A549 (cell line): ENCODE measurements around the gene TEX29. TPM values are rescaled to one million over a fixed set of nuclear protein-coding genes. Genes with fewer than 3 reads are reported as not detected.

Experiments
- ATAC-seq, 2 experiments: fragments of 200-7000 bp in 1 of 2; fragments of >200 bp in 1 of 2; cut with Nextera tagmentation in 1 of 2; cut with Tn5 transposase in 1 of 2; 3 replicates each; pipeline versions ENCODE4 v1.8.0 to v1.9.1; 2018 to 2020; ENCODE audit warnings: mild to moderate bottlenecking in 1 of 2, moderate library complexity in 1 of 2
- CTCF ChIA-PET: fragments of 300-600 bp; sonication (Branson Sonifier 250); formaldehyde crosslinking; extraction: SDS; loops from one replicate; lab custom pipeline; 2021; ENCODE audit warnings: antibody characterized with exemption, inconsistent platforms; lab: Yijun Ruan, JAX
- POLR2A ChIA-PET: fragments of 350-600 bp; formaldehyde crosslinking; extraction: SDS; loops from one replicate; lab custom pipeline; 2021; ENCODE audit warnings: antibody characterized with exemption, inconsistent platforms; lab: Yijun Ruan, JAX
- DNase-seq, 2 experiments: peaks; one replicate each; pipeline versions ENCODE4 v3.0.0 to v3.0.0-alpha.2; 2011 to 2016; ENCODE audit warnings: low read depth in 1 of 2, low spot score in 1 of 2
- FAIRE-seq: peaks from 2 replicates; lab custom pipeline; 2011; peaks lifted over from hg19 to GRCh38; lab: Jason Lieb, UNC
- H3K27ac ChIP-seq, 2 experiments: fragments of >200 bp; sonication (Bioruptor Twin); formaldehyde crosslinking; 3 replicates each; pipeline ENCODE4 v1.5.1; 2016 to 2017
- H3K4me1 ChIP-seq: fragments of >200 bp; sonication (Bioruptor Twin); formaldehyde crosslinking; 3 replicates; pipeline ENCODE4 v1.6.1; 2016
- H3K4me2 ChIP-seq: fragments of >200 bp; sonication (Bioruptor Twin); formaldehyde crosslinking; 3 replicates; pipeline ENCODE4 v1.6.1; 2016
- H3K4me3 ChIP-seq: fragments of >200 bp; sonication (Bioruptor Twin); formaldehyde crosslinking; 3 replicates; pipeline ENCODE4 v1.5.1; 2016
- H3K9me3 ChIP-seq: fragments of >200 bp; sonication (Bioruptor Twin); formaldehyde crosslinking; 3 replicates; pipeline ENCODE4 v1.6.1; 2016
- BCL3 ChIP-seq: fragments of >200 bp; sonication (Bioruptor Twin); formaldehyde crosslinking; IDR thresholded peaks from 3 replicates; pipeline ENCODE4 v1.6.1; 2016
- BHLHE40 ChIP-seq: IDR thresholded peaks from 2 replicates; pipeline ENCODE4 v1.6.1; 2012; ENCODE audit warnings: low read depth, low read length, inconsistent platforms
- CHD2 ChIP-seq: fragments of 150-350 bp; IDR thresholded peaks from 2 replicates; pipeline ENCODE4 v1.6.1; 2014; ENCODE audit warnings: low read length; ENCODE audit not compliant: partially characterized antibody
- CHD4 ChIP-seq: fragments of 200-600 bp; sonication (generic); IDR thresholded peaks from 2 replicates; pipeline ENCODE4 v1.6.1; 2016; ENCODE audit warnings: antibody characterized with exemption, mild to moderate bottlenecking, borderline replicate concordance
- CTCF ChIP-seq: fragments of >200 bp; sonication (Bioruptor Twin); formaldehyde crosslinking; IDR thresholded peaks from 3 replicates; pipeline ENCODE4 v1.5.1; 2016
- EHMT2 ChIP-seq: fragments of 200-600 bp; sonication (generic); IDR thresholded peaks from 2 replicates; pipeline ENCODE4 v1.6.1; 2016; ENCODE audit warnings: antibody characterized with exemption, low read depth, mild to moderate bottlenecking, moderate library complexity
- EP300 ChIP-seq, 2 experiments: fragments of >200 bp; sonication (Bioruptor Twin); formaldehyde crosslinking; IDR thresholded peaks; 2 replicates in 1 of 2; 3 replicates in 1 of 2; pipeline ENCODE4 v1.6.1; 2016 to 2017
- FOSB ChIP-seq: fragments of 250-450 bp; sonication (Bioruptor Pico); IDR thresholded peaks from 2 replicates; pipeline ENCODE4 v1.5.0; 2020; ENCODE audit warnings: mild to moderate bottlenecking, moderate library complexity
- HES2 ChIP-seq: fragments of >200 bp; sonication (Bioruptor Twin); formaldehyde crosslinking; IDR thresholded peaks from 2 replicates; pipeline ENCODE4 v1.6.1; 2016
- HOXA7 ChIP-seq: fragments of 250-450 bp; sonication (Bioruptor Pico); IDR thresholded peaks from 2 replicates; pipeline ENCODE4 v1.5.0; 2020; ENCODE audit warnings: mild to moderate bottlenecking, moderate library complexity
- HOXB13 ChIP-seq: fragments of 250-450 bp; sonication (Bioruptor Pico); IDR thresholded peaks from 2 replicates; pipeline ENCODE4 v1.5.0; 2020; ENCODE audit warnings: low read depth, mild to moderate bottlenecking, moderate library complexity
- JUNB ChIP-seq: fragments of >200 bp; sonication (Bioruptor Twin); formaldehyde crosslinking; IDR thresholded peaks from 2 replicates; pipeline ENCODE4 v1.6.1; 2016
- MAZ ChIP-seq: fragments of 150-350 bp; IDR thresholded peaks from 2 replicates; pipeline ENCODE4 v1.6.1; 2014; ENCODE audit warnings: antibody characterized with exemption, low read depth, low read length, borderline replicate concordance
- PHF8 ChIP-seq: fragments of 200-600 bp; sonication (generic); IDR thresholded peaks from 2 replicates; pipeline ENCODE4 v1.6.1; 2016; ENCODE audit warnings: low read depth, mild to moderate bottlenecking, antibody characterized with exemption, moderate library complexity, borderline replicate concordance
- RAD21 ChIP-seq, 2 experiments: fragments of >200 bp in 1 of 2; sonication (Bioruptor Twin) in 1 of 2; formaldehyde crosslinking in 1 of 2; IDR thresholded peaks in 1 of 2; conservative IDR thresholded peaks in 1 of 2; 2 replicates in 1 of 2; 3 replicates in 1 of 2; pipeline ENCODE4 v1.6.1; 2012 to 2018; ENCODE audit warnings: inconsistent platforms in 1 of 2
- REST ChIP-seq: fragments of 200-600 bp; sonication (generic); IDR thresholded peaks from 2 replicates; pipeline ENCODE4 v1.6.1; 2016; ENCODE audit warnings: antibody characterized with exemption, mild to moderate bottlenecking, moderate library complexity
- RNF2 ChIP-seq: fragments of 200-600 bp; sonication (generic); IDR thresholded peaks from 2 replicates; pipeline ENCODE4 v1.6.1; 2016; ENCODE audit warnings: low read depth, mild to moderate bottlenecking, antibody characterized with exemption, moderate library complexity, borderline replicate concordance
- SMC3 ChIP-seq: fragments of >200 bp; sonication (Bioruptor Twin); formaldehyde crosslinking; IDR thresholded peaks from 3 replicates; pipeline ENCODE4 v1.6.1; 2018; ENCODE audit warnings: inconsistent platforms
- WGBS: methylation state at CpG from one replicate; pipeline ENCODE4 v1.1.6; 2017; ENCODE audit errors: missing lambda C conversion rate; 5-methylcytosine and 5-hydroxymethylcytosine counted together
- polyA plus RNA-seq, 4 experiments: library from polyadenylated mRNA; depleted of rRNA in 3 of 4; stranded (reverse); fragments of >200 nt; fragmentation: RNase III in 1 of 4; extraction: RNeasy Plus Mini Kit Qiagen cat#74134 plus additional on column Dnase treatment in 1 of 4; gene quantifications; 2 replicates in 3 of 4; 3 replicates in 1 of 4; pipeline ENCODE4 v1.2.3, GENCODE V29; 2011 to 2017

TEX29 gene
- polyA plus RNA-seq, 2 of the 4 experiments (the other 2 are of a cell fraction), result 0.13 to 0.35 TPM

GRCh38 chr13:111356795-111357194 is 36.4 kb downstream of the TEX29 start (continued):
- TF ChIP-seq CTCF (no peak), EP300 (IDR thresholded peaks at IDR 0.05) (no peak), RNF2 (no peak), SMC3 (no peak), HOXA7 (CRISPR knock-in tag) (no peak)

- H3K4me2 ChIP-seq, result no peak overlapping the region
- H3K4me3 ChIP-seq, result no peak overlapping the region
- TF ChIP-seq PHF8 (no peak), FOSB (CRISPR knock-in tag) (no peak), HOXA7 (CRISPR knock-in tag) (no peak), MAZ (no peak), EHMT2 (no peak), RNF2 (no peak), RAD21 (conservative IDR thresholded peaks at IDR 0.05 in 1 of 2, IDR thresholded peaks at IDR 0.05 in 1 of 2) (no peak), REST (no peak), JUNB (no peak), CHD4 (no peak), CHD2 (no peak), HES2 (no peak), HOXB13 (no peak), BHLHE40 (no peak), BCL3 (no peak)
- no peaks in the 10 kb centered on the region for H3K9me3 ChIP-seq
- no peak overlapping the region for H3K27ac ChIP-seq
- DNase-seq, result no peak
- ATAC-seq, result no peak
- ChIA-PET CTCF (no interaction called here), POLR2A (no interaction called here)
- no peaks in the 10 kb centered on the region for H3K4me1 ChIP-seq
- WGBS, result 5% methylated on average over 4 of the region's 11 CpGs
- no peak for FAIRE-seq
Measured at GRCh38 chr13:111359237-111359915, 38.9 kb downstream of the TEX29 start.
